ENCODE measurements around the gene RAB7B. TPM values are rescaled to one million over a fixed set of nuclear protein-coding genes. Genes with fewer than 3 reads are reported as not detected.

RAB7B gene
- total and polyA plus RNA-seq, 2 of the 13 experiments (the other 11 are each of a cell fraction or from before 2014, with no cell fraction given) = 0.05 to 0.46 TPM

GRCh38 chr1:205970486-205970885, 32.7 kb downstream of the RAB7B start (continued):
- TF ChIP-seq ZHX2 (IDR thresholded peaks at IDR 0.05; ENCODE audit: low read depth) = no peak
- no peak for TF ChIP-seq ZHX2 (CRISPR knock-in tag; IDR thresholded peaks at IDR 0.05; ENCODE audit: borderline replicate concordance)
- TF ChIP-seq, protein P1, sequence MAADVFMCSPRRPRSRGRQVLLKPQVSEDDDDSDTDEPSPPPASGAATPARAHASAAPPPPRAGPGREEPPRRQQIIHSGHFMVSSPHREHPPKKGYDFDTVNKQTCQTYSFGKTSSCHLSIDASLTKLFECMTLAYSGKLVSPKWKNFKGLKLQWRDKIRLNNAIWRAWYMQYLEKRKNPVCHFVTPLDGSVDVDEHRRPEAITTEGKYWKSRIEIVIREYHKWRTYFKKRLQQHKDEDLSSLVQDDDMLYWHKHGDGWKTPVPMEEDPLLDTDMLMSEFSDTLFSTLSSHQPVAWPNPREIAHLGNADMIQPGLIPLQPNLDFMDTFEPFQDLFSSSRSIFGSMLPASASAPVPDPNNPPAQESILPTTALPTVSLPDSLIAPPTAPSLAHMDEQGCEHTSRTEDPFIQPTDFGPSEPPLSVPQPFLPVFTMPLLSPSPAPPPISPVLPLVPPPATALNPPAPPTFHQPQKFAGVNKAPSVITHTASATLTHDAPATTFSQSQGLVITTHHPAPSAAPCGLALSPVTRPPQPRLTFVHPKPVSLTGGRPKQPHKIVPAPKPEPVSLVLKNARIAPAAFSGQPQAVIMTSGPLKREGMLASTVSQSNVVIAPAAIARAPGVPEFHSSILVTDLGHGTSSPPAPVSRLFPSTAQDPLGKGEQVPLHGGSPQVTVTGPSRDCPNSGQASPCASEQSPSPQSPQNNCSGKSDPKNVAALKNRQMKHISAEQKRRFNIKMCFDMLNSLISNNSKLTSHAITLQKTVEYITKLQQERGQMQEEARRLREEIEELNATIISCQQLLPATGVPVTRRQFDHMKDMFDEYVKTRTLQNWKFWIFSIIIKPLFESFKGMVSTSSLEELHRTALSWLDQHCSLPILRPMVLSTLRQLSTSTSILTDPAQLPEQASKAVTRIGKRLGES (CRISPR knock-in tag; IDR thresholded peaks at IDR 0.05; ENCODE audit: borderline replicate concordance) = no peak

GRCh38 chr1:205969229-205969628, 34.0 kb downstream of the RAB7B start:
- no peak overlapping the region for H2AFZ ChIP-seq (ENCODE audit: low read length)
- ATAC-seq = no peak
- in situ Hi-C loops (cut with HindIII; ENCODE audit: extremely low pct_ligation_motif_present, low pct_unique_long_range_greater_than_20kb) = loop anchor here (5.0 kb wide), 1 partner anchor 42 kb away; no protein-coding TSS in a partner anchor
- no peaks in the 10 kb centered on the region for H3K79me2 ChIP-seq (ENCODE audit: insufficient read depth, low read length)
- WGBS (ENCODE audit: low lambda C conversion rate) = 60% methylated on average over 8 of the region's 8 CpGs
- no peak for DNase-seq (ENCODE audit: low spot score)
- ChIA-PET POLR2A (no interaction called here), CTCF (ENCODE audit: low intra/inter-chr PET ratio, low total read pairs) (no interaction called here)
- H3K27me3 ChIP-seq (ENCODE audit: control insufficient read depth in 1 of 2, insufficient read depth in 2 of 2, low read length in 2 of 2) = peaks cover 1 to 26% of the 10 kb centered on the region in 2 experiments; a peak in 3 of 5 replicates
- H3K4me3 ChIP-seq (replicated peaks in 1 of 3; ENCODE audit: insufficient read depth in 1 of 3, low read depth in 2 of 3, low read length in 3 of 3) = no peak overlapping the region
- no peak for FAIRE-seq
- BruUV-seq (replicated peaks) = no TSS peak
- intact Hi-C loops (cut with micrococcal nuclease; ENCODE audit: unreplicated experiment) = no loop called here
- no peaks in the 10 kb centered on the region for H3K9me3 ChIP-seq (ENCODE audit: low read length)
- no peaks in the 10 kb centered on the region for H3K4me1 ChIP-seq (ENCODE audit: insufficient read depth, low read length)
- no peaks in the 10 kb centered on the region; a peak in 1 of 5 replicates for H3K36me3 ChIP-seq (replicated peaks in 1 of 2; ENCODE audit: control insufficient read depth in 1 of 2, insufficient read depth in 2 of 2, low read length in 2 of 2)
- no peaks in the 10 kb centered on the region for H4K20me1 ChIP-seq (ENCODE audit: insufficient read depth, low read length)
- H3K27ac ChIP-seq (ENCODE audit: extremely low read length, insufficient read depth, low read length) = no peak overlapping the region
- H3K4me2 ChIP-seq (ENCODE audit: low read depth, low read length) = no peak overlapping the region
- H3K9ac ChIP-seq (ENCODE audit: insufficient read depth, low read depth, low read length) = no peak overlapping the region
- TF ChIP-seq ZNF138 (CRISPR knock-in tag; IDR thresholded peaks at IDR 0.05; ENCODE audit: low read depth) (no peak), ZNF589 (CRISPR knock-in tag; conservative IDR thresholded peaks at IDR 0.05) (no peak), EHMT2 (IDR thresholded peaks at IDR 0.05; ENCODE audit: borderline replicate concordance, low read depth, low read length) (no peak), REXO4 (CRISPR knock-in tag; IDR thresholded peaks at IDR 0.05; ENCODE audit: borderline replicate concordance) (no peak), BHLHE40 (IDR thresholded peaks at IDR 0.05; ENCODE audit: low read length) (no peak), PCBP2 (optimal IDR thresholded peaks at IDR 0.05; ENCODE audit: low read depth, low read length, poor library complexity, severe bottlenecking) (no peak), TBP (CRISPR knock-in tag; IDR thresholded peaks at IDR 0.05) (no peak), RFXANK (CRISPR knock-in tag; IDR thresholded peaks at IDR 0.05) (no peak), THAP11 (CRISPR knock-in tag; IDR thresholded peaks at IDR 0.05) (no peak), ISX (CRISPR knock-in tag; conservative IDR thresholded peaks at IDR 0.05) (no peak)
- TF ChIP-seq, protein P2, sequence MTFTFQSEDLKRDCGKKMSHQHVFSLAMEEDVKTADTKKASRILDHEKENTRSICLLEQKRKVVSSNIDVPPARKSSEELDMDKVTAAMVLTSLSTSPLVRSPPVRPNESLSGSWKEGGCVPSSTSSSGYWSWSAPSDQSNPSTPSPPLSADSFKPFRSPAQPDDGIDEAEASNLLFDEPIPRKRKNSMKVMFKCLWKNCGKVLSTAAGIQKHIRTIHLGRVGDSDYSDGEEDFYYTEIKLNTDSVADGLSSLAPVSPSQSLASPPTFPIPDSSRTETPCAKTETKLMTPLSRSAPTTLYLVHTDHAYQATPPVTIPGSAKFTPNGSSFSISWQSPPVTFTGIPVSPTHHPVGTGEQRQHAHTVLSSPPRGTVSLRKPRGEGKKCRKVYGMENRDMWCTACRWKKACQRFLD (CRISPR knock-in tag; IDR thresholded peaks at IDR 0.05; ENCODE audit: borderline replicate concordance) = no peak
